ENCODE results near the gene ATP7A.
"Not testable (repeated sequence)": the region's sequence is repeated elsewhere in the genome, so short reads cannot be mapped to it uniquely, and the experiment has no call there.

The ATP7A gene

DNA sequence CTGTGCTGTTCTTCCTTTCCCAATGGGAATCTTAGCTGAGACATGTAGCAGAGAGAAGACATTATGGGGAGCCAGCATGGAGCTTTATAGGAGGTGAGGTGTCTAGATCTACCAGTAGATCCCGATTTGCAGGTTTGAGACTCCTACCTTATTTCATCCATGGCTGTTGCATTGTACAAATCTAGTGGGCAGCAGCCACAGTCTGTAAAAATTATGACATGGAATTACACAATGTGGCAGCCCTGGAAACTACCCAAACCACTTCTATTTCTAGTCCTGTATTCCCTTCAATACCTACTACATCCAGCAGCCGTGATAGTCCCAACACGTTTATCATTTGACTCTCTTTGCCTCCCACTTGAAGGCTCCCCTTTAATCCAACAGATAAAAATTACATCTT, 8.1 kb downstream of the ATP7A start:
- Histone ChIP-seq H3K36me3 (ENCODE audit: insufficient read depth, low read length) (no peaks in the 10 kb centered on the region), H3K27ac (ENCODE audit: low read depth, low read length) (no peak overlapping the region), H3K4me3 (ENCODE audit: low read depth in 1 of 2, low read length in 2 of 2) (no peak overlapping the region), H3K4me1 (ENCODE audit: insufficient read depth, low read length) (no peaks in the 10 kb centered on the region), H3K9ac (ENCODE audit: low read length) (no peak overlapping the region), H3K27me3 (ENCODE audit: control insufficient read depth in 1 of 2, insufficient read depth in 2 of 2, low read length in 2 of 2) (no peaks in the 10 kb centered on the region), H3K9me3 (ENCODE audit: low read length) (no peaks in the 10 kb centered on the region)

DNA sequence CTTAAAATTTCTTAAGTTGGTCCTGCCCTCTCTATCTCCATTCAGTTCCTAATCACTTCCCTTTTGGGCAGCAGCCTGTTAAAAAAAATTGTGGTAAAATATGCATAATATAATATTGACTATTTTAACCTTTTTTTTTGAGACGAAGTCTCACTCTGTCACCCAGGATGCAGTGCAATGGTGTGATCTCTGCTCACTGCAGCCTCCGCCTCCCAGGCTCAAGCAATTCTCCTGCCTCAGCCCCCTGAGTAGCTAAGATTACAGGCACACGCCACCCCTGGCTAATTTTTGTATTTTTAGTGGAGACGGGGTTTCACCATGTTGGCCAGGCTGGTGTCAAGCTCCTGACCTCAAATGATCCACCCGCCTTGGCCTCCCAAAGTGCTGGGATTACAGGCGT, 8.9 kb downstream of the ATP7A start:
- not testable (repeated sequence) for H3K36me3 ChIP-seq (ENCODE audit: insufficient read depth, low read length); H3K27ac ChIP-seq (ENCODE audit: low read depth, low read length); H3K4me1 ChIP-seq (ENCODE audit: insufficient read depth, low read length); H3K9me3 ChIP-seq (ENCODE audit: low read length); H3K9ac ChIP-seq (ENCODE audit: low read length); H3K4me3 ChIP-seq (ENCODE audit: low read depth in 1 of 2, low read length in 2 of 2); H3K27me3 ChIP-seq (ENCODE audit: control insufficient read depth in 1 of 2, insufficient read depth in 2 of 2, low read length in 2 of 2)

DNA sequence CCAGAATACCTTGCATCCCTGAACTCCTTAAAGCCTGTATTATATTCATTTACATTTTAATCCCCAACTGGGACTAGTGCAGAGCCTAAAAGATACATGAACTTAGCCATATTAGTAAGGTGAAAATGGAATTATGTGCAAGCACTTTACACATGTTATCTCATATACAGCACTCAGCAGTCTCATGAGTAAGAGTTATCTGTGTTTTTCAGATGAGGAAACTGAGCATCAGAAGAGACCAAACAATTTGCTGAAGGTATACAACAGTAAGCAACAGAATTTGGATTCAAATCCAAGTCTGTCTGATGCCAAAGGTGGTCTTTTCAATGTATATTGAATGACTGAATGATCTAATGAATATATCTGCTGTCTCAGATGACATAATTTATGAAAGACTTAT, 12.3 kb downstream of the ATP7A start:
- no peak overlapping the region for H3K9ac ChIP-seq (ENCODE audit: low read length)
- H3K4me1 ChIP-seq (ENCODE audit: insufficient read depth, low read length), result no peaks in the 10 kb centered on the region

DNA sequence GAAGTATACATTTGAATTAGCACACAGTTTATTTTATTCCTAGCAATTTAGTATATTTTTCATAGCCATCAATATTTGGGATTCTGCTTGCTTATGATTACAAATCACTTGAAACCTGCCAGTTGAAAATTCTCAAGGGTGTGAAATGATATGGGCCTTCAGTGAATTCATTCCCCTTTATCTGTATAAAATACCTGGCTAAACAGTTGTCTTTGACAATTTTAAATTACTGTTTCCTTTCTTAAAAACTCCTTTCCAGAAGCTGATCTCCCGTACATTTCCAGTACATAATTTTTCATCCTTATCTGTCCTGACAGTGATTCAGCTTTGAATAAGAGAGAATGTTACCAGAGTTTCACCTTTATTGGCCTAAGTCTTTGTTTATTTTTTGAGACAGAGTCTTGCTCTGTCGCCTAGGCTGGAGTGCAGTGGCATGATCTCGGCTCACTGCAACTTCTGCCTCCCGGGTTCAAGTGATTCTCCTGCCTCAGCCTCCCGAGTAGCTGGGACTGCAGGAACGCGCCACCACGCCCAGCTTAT, 13.9 kb downstream of the ATP7A start:
- Histone ChIP-seq H3K4me1 (ENCODE audit: insufficient read depth, low read length) (no peaks in the 10 kb centered on the region), H3K36me3 (ENCODE audit: insufficient read depth, low read length) (no peaks in the 10 kb centered on the region), H3K27ac (ENCODE audit: low read depth, low read length) (no peak overlapping the region), H3K9ac (ENCODE audit: low read length) (no peak overlapping the region), H3K27me3 (ENCODE audit: control insufficient read depth in 1 of 2, insufficient read depth in 2 of 2, low read length in 2 of 2) (no peaks in the 10 kb centered on the region), H3K9me3 (ENCODE audit: low read length) (no peaks in the 10 kb centered on the region), H3K4me3 (ENCODE audit: low read depth in 1 of 2, low read length in 2 of 2) (no peak overlapping the region)

More for the DNA sequence above, 12.3 kb downstream of the ATP7A start:
- Histone ChIP-seq H3K36me3 (ENCODE audit: insufficient read depth, low read length) (no peaks in the 10 kb centered on the region), H3K27ac (ENCODE audit: low read depth, low read length) (no peak overlapping the region), H3K4me3 (ENCODE audit: low read depth in 1 of 2, low read length in 2 of 2) (no peak overlapping the region), H3K9me3 (ENCODE audit: low read length) (no peaks in the 10 kb centered on the region), H3K27me3 (ENCODE audit: control insufficient read depth in 1 of 2, insufficient read depth in 2 of 2, low read length in 2 of 2) (no peaks in the 10 kb centered on the region)

DNA sequence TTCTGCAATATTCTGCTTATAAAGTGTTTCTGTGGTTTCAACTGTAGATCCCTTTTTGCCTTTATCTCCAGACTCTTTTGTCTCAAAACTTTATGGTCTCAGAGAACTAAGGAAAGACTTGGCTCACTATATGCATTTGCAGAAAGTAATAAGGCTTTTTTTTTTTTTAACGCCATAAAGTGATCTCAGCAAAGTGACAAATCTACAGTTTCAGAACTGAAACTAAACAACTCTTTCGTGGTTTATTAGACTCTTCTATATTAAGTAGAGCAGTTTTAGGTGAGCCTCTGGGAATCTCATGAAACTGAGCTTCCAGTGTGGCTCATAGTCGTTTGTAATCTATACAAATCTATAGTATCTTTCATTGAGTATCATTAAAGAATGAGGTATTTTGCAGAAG, 15.3 kb downstream of the ATP7A start:
- Histone ChIP-seq H3K27ac (ENCODE audit: low read depth, low read length) (no peak overlapping the region), H3K27me3 (ENCODE audit: control insufficient read depth in 1 of 2, insufficient read depth in 2 of 2, low read length in 2 of 2) (no peaks in the 10 kb centered on the region), H3K4me1 (ENCODE audit: insufficient read depth, low read length) (no peaks in the 10 kb centered on the region), H3K4me3 (ENCODE audit: low read depth in 1 of 2, low read length in 2 of 2) (no peak overlapping the region), H3K36me3 (ENCODE audit: insufficient read depth, low read length) (no peaks in the 10 kb centered on the region), H3K9me3 (ENCODE audit: low read length) (no peaks in the 10 kb centered on the region), H3K9ac (ENCODE audit: low read length) (no peak overlapping the region)

DNA sequence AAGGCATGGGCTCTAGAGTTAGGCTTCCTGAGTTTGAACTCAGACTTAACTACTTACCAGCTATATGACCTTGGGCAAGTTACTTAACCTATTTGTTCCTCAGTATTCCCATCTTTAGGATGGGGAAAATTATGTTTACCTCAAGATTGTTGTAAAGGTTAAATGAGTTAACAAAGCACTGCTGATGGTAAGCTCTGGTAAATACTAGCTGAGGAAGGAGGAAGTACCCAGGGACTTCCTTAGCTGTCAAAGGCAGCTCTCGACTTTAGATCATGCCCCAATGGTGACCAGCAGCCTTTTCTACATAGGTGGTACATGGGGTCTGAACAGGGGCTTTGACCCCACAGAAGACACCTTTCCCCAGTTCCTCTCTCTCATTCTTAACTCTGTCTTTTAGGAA, 20.1 kb downstream of the ATP7A start:
- Histone ChIP-seq H3K4me1 (ENCODE audit: insufficient read depth, low read length) (no peaks in the 10 kb centered on the region), H3K27ac (ENCODE audit: low read depth, low read length) (no peak overlapping the region), H3K4me3 (ENCODE audit: low read depth in 1 of 2, low read length in 2 of 2) (no peak overlapping the region), H3K9me3 (ENCODE audit: low read length) (no peaks in the 10 kb centered on the region), H3K36me3 (ENCODE audit: insufficient read depth, low read length) (no peaks in the 10 kb centered on the region), H3K9ac (ENCODE audit: low read length) (no peak overlapping the region), H3K27me3 (ENCODE audit: control insufficient read depth in 1 of 2, insufficient read depth in 2 of 2, low read length in 2 of 2) (no peaks in the 10 kb centered on the region)

DNA sequence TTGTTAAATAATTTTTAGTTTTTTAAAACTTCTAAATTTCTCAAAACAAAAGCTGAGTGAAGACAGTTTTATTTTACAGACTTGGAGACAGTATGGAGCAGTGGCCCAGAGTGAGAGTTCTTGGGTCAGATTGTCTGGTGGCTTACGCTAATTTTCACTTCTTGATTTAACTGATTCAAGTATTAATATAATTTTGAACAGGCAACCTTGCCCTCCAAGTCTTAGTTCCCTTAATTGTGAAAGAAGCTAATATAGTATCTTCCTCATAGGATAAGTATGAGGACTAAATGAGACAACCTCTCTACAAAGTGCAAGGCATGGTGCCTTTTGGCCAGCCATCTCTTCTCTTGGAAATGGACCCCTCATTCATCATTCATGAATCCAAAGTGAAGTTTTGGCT, 25.4 kb downstream of the ATP7A start:
- Histone ChIP-seq H3K4me1 (ENCODE audit: insufficient read depth, low read length) (no peaks in the 10 kb centered on the region), H3K9me3 (ENCODE audit: low read length) (no peaks in the 10 kb centered on the region), H3K9ac (ENCODE audit: low read length) (no peak overlapping the region), H3K36me3 (ENCODE audit: insufficient read depth, low read length) (no peaks in the 10 kb centered on the region), H3K4me3 (ENCODE audit: low read depth in 1 of 2, low read length in 2 of 2) (no peak overlapping the region), H3K27me3 (ENCODE audit: control insufficient read depth in 1 of 2, insufficient read depth in 2 of 2, low read length in 2 of 2) (no peaks in the 10 kb centered on the region), H3K27ac (ENCODE audit: low read depth, low read length) (no peak overlapping the region)

DNA sequence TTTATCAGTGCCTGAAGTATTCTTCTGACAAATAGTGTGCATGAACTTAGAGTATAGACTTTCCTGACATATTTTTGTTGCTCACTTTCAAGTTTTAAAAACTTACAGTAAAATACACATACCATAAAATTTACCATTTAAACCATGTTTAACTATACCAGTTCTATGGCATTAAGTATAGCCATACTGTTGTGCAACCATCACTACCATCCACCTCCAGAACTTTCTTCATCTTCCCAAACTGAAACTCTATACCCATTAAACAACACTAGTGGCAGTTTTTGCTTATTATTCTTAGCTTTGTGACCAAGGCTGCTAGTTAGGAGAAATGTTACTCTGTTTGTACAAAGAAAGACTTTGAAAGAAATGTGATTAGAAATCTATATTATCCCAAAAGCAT, 25.8 kb downstream of the ATP7A start:
- Histone ChIP-seq H3K4me1 (ENCODE audit: insufficient read depth, low read length) (no peaks in the 10 kb centered on the region), H3K9me3 (ENCODE audit: low read length) (no peaks in the 10 kb centered on the region), H3K27me3 (ENCODE audit: control insufficient read depth in 1 of 2, insufficient read depth in 2 of 2, low read length in 2 of 2) (no peaks in the 10 kb centered on the region), H3K36me3 (ENCODE audit: insufficient read depth, low read length) (no peaks in the 10 kb centered on the region), H3K9ac (ENCODE audit: low read length) (no peak overlapping the region), H3K4me3 (ENCODE audit: low read depth in 1 of 2, low read length in 2 of 2) (no peak overlapping the region), H3K27ac (ENCODE audit: low read depth, low read length) (no peak overlapping the region)

DNA sequence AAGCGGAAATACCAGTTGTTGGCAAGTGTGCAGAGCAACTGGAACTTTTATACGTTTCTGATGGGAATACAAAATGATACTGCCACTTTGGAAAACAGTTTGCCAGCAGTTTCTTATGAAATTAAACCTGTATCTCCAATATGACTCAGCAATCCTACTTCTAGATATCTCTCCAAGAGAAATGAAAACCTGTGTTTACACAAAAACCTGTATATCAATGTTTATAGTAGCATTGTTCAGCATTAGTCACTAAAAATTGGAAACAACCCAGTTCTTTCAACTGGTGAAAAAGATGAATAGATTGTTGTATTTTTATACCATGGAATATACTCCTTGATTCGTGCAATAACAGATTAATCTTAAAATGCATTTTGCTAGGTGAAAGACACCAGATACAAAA, 26.8 kb downstream of the ATP7A start:
- Histone ChIP-seq H3K27me3 (ENCODE audit: control insufficient read depth in 1 of 2, insufficient read depth in 2 of 2, low read length in 2 of 2) (no peaks in the 10 kb centered on the region), H3K4me3 (ENCODE audit: low read depth in 1 of 2, low read length in 2 of 2) (no peak overlapping the region), H3K36me3 (ENCODE audit: insufficient read depth, low read length) (no peaks in the 10 kb centered on the region), H3K9me3 (ENCODE audit: low read length) (no peaks in the 10 kb centered on the region), H3K9ac (ENCODE audit: low read length) (no peak overlapping the region), H3K4me1 (ENCODE audit: insufficient read depth, low read length) (no peaks in the 10 kb centered on the region), H3K27ac (ENCODE audit: low read depth, low read length) (no peak overlapping the region)

DNA sequence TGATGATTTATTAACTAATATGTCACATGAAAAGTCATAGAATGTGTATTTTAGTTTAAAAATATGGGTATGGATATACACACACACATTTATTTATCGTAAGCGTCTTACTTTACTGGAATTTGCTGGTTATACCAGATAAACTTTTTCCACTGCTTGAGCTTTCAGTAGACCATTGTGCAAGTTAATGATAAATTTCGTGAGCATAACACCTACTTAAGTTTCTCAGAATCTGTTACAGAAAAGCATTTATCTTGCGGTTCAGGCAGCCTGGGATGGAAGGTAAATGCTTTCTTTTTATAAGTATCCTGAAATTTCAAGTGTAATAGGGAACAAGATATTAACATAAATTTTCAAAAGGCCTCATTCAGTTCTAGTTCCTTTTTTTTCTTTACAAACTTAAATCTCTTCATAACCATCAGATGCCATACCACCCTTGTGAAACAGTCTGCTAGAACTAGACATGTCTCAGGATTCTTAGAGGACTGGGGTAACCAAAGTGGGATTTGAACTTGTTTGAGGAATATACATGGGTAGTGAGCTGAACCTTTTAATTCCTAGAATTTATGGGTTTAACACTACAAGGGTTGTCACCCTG, 27.7 kb downstream of the ATP7A start:
- H3K4me3 ChIP-seq (ENCODE audit: low read depth in 1 of 2, low read length in 2 of 2), result no peak overlapping the region
- no peaks in the 10 kb centered on the region for H3K9me3 ChIP-seq (ENCODE audit: low read length)
- no peak overlapping the region for H3K27ac ChIP-seq (ENCODE audit: low read depth, low read length)
- H3K4me1 ChIP-seq (ENCODE audit: insufficient read depth, low read length), result no peaks in the 10 kb centered on the region
- H3K9ac ChIP-seq (ENCODE audit: low read length), result no peak overlapping the region
- H3K27me3 ChIP-seq (ENCODE audit: control insufficient read depth in 1 of 2, insufficient read depth in 2 of 2, low read length in 2 of 2), result no peaks in the 10 kb centered on the region
- H3K36me3 ChIP-seq (ENCODE audit: insufficient read depth, low read length), result no peaks in the 10 kb centered on the region

DNA sequence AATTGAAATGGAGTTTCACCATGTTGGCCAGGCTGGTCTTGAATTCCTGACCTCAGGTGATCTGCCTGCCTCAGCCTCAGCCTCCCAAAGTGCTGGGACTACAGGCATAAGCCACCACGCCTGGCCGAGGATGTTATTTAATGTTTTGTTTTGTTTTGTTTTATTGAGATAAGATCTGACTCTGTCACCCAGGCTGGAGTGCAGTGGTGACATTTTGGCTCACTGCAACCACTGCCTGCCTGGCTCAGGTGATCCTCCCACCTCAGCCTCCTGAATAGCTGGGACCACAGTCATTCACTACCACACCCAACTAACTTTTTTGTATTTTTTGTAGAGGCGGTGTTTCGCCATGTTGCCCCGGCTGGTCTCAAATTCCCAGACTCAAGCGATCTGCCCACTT, 34.5 kb downstream of the ATP7A start:
- H3K36me3 ChIP-seq (ENCODE audit: insufficient read depth, low read length); H3K9ac ChIP-seq (ENCODE audit: low read length); H3K27me3 ChIP-seq (ENCODE audit: control insufficient read depth in 1 of 2, insufficient read depth in 2 of 2, low read length in 2 of 2); H3K4me3 ChIP-seq (ENCODE audit: low read depth in 1 of 2, low read length in 2 of 2); H3K27ac ChIP-seq (ENCODE audit: low read depth, low read length); H3K9me3 ChIP-seq (ENCODE audit: low read length); H3K4me1 ChIP-seq (ENCODE audit: insufficient read depth, low read length): not testable (repeated sequence)

DNA sequence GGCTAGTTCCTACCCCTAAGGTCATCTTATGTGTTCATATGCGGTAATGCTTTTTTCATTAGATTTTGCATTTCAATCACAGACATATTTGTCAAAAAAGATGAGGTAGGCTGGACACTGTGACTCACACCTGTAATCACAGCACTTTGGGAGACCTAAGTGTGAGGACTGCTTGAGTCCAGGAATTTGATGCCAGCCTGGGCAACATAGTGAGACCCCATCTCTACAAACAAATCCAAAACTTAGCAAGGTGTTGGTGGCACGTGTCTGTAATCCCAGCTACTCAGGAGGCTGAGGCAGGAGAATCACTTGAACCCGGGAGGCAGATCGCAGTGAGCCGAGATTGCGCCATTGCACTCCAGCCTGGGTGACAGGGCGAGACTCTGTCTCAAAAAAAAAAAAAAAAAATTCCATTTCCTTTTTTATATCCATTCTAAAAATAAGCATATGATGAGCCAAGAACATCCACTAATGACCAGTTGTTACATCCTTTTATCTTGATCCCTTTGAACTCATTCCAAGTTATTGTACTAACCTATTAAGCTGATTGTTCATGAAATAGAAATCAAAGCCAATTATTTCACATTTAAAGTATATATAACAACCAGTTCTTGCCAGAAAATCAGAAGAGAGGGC, 35.5 kb downstream of the ATP7A start:
- H3K9me3 ChIP-seq (ENCODE audit: low read length), result no peaks in the 10 kb centered on the region
- no peak overlapping the region for H3K9ac ChIP-seq (ENCODE audit: low read length)
- H3K27me3 ChIP-seq (ENCODE audit: control insufficient read depth in 1 of 2, insufficient read depth in 2 of 2, low read length in 2 of 2), result no peaks in the 10 kb centered on the region
- H3K36me3 ChIP-seq (ENCODE audit: insufficient read depth, low read length), result no peaks in the 10 kb centered on the region
- H3K4me1 ChIP-seq (ENCODE audit: insufficient read depth, low read length), result no peaks in the 10 kb centered on the region
- H3K4me3 ChIP-seq (ENCODE audit: low read depth in 1 of 2, low read length in 2 of 2), result no peak overlapping the region
- H3K27ac ChIP-seq (ENCODE audit: low read depth, low read length), result no peak overlapping the region

All from muscle layer of colon (tissue), 2 donors.